PC-9 (cell line): Measurements from ENCODE around the gene AP3S1. TPM values are rescaled to one million over a fixed set of nuclear protein-coding genes. Genes with fewer than 3 reads are reported as not detected.

ENCODE experiments used
- BruUV-seq: library from RNA; stranded (reverse); fragments of 400-500 nt; replicated peaks from 2 replicates; lab custom pipeline; 2021; lab: Mats Ljungman, UMichigan
- CTCF ChIA-PET: fragments of 300-600 bp; sonication (Branson Sonifier 250); formaldehyde crosslinking; loops from one replicate; lab custom pipeline; 2022; ENCODE audit warnings: antibody characterized with exemption; lab: Charles Lee
- POLR2A ChIA-PET: fragments of 300-600 bp; sonication (Branson Sonifier 250); formaldehyde crosslinking; loops from one replicate; lab custom pipeline; 2022; ENCODE audit warnings: antibody characterized with exemption; ENCODE audit not compliant: unreplicated experiment; lab: Charles Lee
- DNase-seq, 2 experiments: peaks; one replicate each; pipeline versions ENCODE4 v3.0.0 to v3.0.0-alpha.2; 2015 to 2022; ENCODE audit warnings: mixed read lengths in 1 of 2
- H2AFZ ChIP-seq: fragments of 200-600 bp; sonication (generic); 2 replicates; pipeline ENCODE4 v1.8.1; 2017; ENCODE audit warnings: antibody characterized with exemption
- H3F3A ChIP-seq: fragments of 200-600 bp; sonication (generic); 2 replicates; pipeline ENCODE4 v1.8.1; 2017; ENCODE audit warnings: antibody characterized with exemption, mild to moderate bottlenecking, low read depth; ENCODE audit not compliant: insufficient read depth
- H3K27ac ChIP-seq: fragments of 200-600 bp; sonication (generic); 2 replicates; pipeline ENCODE4 v1.6.1; 2016; ENCODE audit warnings: mixed run types
- H3K27me3 ChIP-seq: fragments of 200-600 bp; sonication (generic); 2 replicates; pipeline ENCODE4 v1.6.1; 2016; ENCODE audit warnings: low read depth, mixed run types; ENCODE audit not compliant: insufficient read depth
- H3K36me3 ChIP-seq: fragments of 200-600 bp; sonication (generic); 2 replicates; pipeline ENCODE4 v1.6.1; 2016; ENCODE audit warnings: low read depth, mixed run types
- H3K4me1 ChIP-seq: fragments of 200-600 bp; sonication (generic); replicated peaks from 2 replicates; pipeline ENCODE4 v1.6.1; 2016; ENCODE audit warnings: mixed run types; ENCODE audit not compliant: insufficient read depth
- H3K4me2 ChIP-seq: fragments of 200-600 bp; sonication (generic); 2 replicates; pipeline ENCODE4 v1.6.1; 2017; ENCODE audit warnings: mixed run types
- H3K4me3 ChIP-seq: fragments of 200-600 bp; sonication (generic); 2 replicates; pipeline ENCODE4 v1.6.1; 2016; ENCODE audit warnings: mixed run types
- H3K79me2 ChIP-seq: fragments of 200-600 bp; sonication (generic); 2 replicates; pipeline ENCODE4 v1.6.1; 2017; ENCODE audit warnings: low read depth, mixed run types
- H3K9me2 ChIP-seq: fragments of 200-600 bp; sonication (generic); 2 replicates; pipeline ENCODE4 v1.8.1; 2017; ENCODE audit warnings: mild to moderate bottlenecking; ENCODE audit not compliant: insufficient read depth
- H3K9me3 ChIP-seq: fragments of 200-600 bp; sonication (generic); 2 replicates; pipeline ENCODE4 v1.8.1; 2016; ENCODE audit warnings: low read depth; ENCODE audit not compliant: insufficient read depth
- H4K20me1 ChIP-seq: fragments of 200-600 bp; sonication (generic); 2 replicates; pipeline ENCODE4 v1.8.1; 2017; ENCODE audit not compliant: insufficient read depth
- EZH2 ChIP-seq: fragments of 200-600 bp; sonication (generic); IDR thresholded peaks from 2 replicates; pipeline ENCODE4 v1.8.0; 2017; ENCODE audit warnings: antibody characterized with exemption, low read depth
- intact Hi-C: fragments of 100-400 bp; cut with micrococcal nuclease; formaldehyde crosslinking; loops from one replicate; pipeline ENCODE4 v1.10.0; 2022; ENCODE audit not compliant: unreplicated experiment
- total RNA-seq: library from RNA; stranded (reverse); gene quantifications from 2 replicates; pipeline ENCODE4 v1.2.3, GENCODE V29; 2021
- TF ChIP-seq, protein P1 (sequence below): fragments of 200-600 bp; sonication (generic); conservative IDR thresholded peaks from 2 replicates; pipeline ENCODE4 v1.6.1; 2017; ENCODE audit warnings: mixed run types, antibody characterized with exemption, mild to moderate bottlenecking, moderate library complexity

AP3S1 gene
- total RNA-seq, 1 experiment from 2014 or later = 49.1 TPM

DNA sequence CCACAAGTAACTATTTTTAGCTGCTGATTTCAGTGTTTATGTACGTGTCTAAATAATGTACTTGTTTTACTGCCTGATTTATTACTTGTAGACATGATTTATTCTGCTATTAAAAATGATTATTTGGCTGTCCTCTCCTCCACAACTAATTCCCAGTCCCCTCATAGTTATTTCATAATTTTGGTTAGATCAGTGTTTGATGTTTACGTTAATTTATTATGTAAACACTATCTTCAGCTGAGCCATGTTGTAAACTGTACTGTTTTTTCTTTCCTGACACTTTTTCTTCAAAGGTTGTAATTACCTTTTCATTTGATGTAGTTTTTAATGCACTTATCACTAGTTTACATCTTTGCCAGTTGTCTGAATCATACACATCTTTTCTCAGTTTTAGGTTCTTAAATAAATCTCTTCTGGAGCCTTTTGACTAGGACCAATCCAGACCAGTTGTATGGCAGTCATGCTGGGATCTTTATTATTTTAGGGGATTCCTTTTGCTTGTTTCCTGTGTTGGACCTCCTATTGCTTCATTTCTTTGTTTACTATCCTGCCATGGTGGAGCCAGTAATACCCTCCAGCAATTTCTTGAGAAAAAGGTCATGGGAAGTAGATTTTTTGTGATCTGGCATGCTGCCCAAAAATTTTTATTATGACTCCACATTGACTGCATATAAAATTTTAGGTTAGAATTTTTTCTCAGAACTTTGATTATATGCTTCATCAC, 16.1 kb downstream of the AP3S1 start:
- no peaks in the 10 kb centered on the region for H3K9me3 ChIP-seq
- TF ChIP-seq, protein P1, sequence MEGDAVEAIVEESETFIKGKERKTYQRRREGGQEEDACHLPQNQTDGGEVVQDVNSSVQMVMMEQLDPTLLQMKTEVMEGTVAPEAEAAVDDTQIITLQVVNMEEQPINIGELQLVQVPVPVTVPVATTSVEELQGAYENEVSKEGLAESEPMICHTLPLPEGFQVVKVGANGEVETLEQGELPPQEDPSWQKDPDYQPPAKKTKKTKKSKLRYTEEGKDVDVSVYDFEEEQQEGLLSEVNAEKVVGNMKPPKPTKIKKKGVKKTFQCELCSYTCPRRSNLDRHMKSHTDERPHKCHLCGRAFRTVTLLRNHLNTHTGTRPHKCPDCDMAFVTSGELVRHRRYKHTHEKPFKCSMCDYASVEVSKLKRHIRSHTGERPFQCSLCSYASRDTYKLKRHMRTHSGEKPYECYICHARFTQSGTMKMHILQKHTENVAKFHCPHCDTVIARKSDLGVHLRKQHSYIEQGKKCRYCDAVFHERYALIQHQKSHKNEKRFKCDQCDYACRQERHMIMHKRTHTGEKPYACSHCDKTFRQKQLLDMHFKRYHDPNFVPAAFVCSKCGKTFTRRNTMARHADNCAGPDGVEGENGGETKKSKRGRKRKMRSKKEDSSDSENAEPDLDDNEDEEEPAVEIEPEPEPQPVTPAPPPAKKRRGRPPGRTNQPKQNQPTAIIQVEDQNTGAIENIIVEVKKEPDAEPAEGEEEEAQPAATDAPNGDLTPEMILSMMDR = no peak
- no peak for TF ChIP-seq EZH2
- no peaks in the 10 kb centered on the region for H3K36me3 ChIP-seq
- no peaks in the 10 kb centered on the region for H3K27me3 ChIP-seq
- no TSS peak for BruUV-seq
- peaks cover 14% of the 10 kb centered on the region; the same call in 1 of the 2 replicates for H3F3A ChIP-seq
- peak in 1 of 2 experiments; percentile 91 for DNase-seq
- H3K27ac ChIP-seq = peak overlapping the region; percentile 51
- CTCF ChIA-PET = no interaction called here
- peaks cover 5% of the 10 kb centered on the region; the same call in 1 of the 2 replicates for H3K79me2 ChIP-seq
- H3K4me2 ChIP-seq = peak overlapping the region; percentile 49
- H3K9me2 ChIP-seq = no peaks in the 10 kb centered on the region
- POLR2A ChIA-PET = no interaction called here
- peaks cover 26% of the 10 kb centered on the region for H3K4me1 ChIP-seq
- H4K20me1 ChIP-seq = no peaks in the 10 kb centered on the region; the same call in none of the 2 replicates
- H2AFZ ChIP-seq = no peak overlapping the region
- intact Hi-C loops = no loop called here
- H3K4me3 ChIP-seq = no peak overlapping the region

DNA sequence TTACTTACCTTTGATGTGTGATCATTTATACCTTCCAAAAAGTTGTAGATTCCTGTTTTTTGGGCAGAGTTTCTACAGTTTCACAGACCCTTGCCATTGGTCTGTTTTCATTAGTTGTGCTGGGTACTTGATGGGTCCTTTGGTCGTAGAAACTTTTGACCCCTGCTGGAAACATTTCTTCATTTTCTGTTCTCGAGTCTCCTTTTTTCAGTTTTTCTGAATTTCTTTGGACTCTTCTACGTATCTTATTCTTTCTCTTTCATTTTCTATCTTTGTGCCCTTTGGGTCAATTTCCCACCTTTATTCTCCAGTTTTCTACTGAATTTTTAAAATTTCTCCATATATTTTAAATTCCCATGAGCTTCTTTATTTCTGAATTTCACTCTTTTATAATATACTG, 16.7 kb downstream of the AP3S1 start:
- no TSS peak for BruUV-seq
- H3K9me2 ChIP-seq = no peaks in the 10 kb centered on the region

DNA sequence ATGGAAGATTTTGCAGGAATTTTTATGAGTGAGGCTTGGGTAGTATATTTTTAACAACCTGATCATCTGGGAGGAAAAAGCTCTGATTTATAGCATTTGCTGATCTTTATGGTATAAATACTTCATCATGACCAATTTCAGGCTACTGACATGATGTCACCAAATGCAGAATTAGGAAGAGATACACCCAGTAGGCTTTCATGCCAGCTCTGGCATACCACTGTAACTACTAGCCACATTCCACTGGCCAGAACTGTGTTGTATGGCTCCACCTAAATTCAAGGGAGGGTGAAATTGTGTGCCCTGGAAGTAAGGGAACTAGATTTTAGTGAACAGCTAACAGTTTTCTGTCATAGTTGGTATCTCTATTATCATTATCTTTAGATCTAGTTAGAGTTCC, 17.6 kb downstream of the AP3S1 start:
- no TSS peak for BruUV-seq
- Histone ChIP-seq H2AFZ (no peak overlapping the region), H3K4me3 (no peak overlapping the region), H3K36me3 (no peaks in the 10 kb centered on the region), H3K27ac (no peak overlapping the region), H3F3A (peaks cover 14% of the 10 kb centered on the region; the same call in 1 of the 2 replicates), H3K4me2 (no peak overlapping the region), H3K4me1 (peaks cover 26% of the 10 kb centered on the region), H4K20me1 (peaks cover 5% of the 10 kb centered on the region), H3K27me3 (no peaks in the 10 kb centered on the region), H3K9me3 (0 out of 2 replicates have a peak, but pooled peaks cover 5% of the 10 kb centered on the region), H3K9me2 (no peaks in the 10 kb centered on the region), H3K79me2 (0 out of 2 replicates have a peak, but pooled peaks cover 5% of the 10 kb centered on the region)
- DNase-seq = no peak
- no peak for TF ChIP-seq EZH2
- TF ChIP-seq, protein P1 = no peak
- intact Hi-C loops = no loop called here
- POLR2A ChIA-PET = no interaction called here
- CTCF ChIA-PET = no interaction called here

More for the DNA sequence above, 16.7 kb downstream of the AP3S1 start:
- CTCF ChIA-PET = no interaction called here
- no peak for DNase-seq
- Histone ChIP-seq H3K36me3 (no peaks in the 10 kb centered on the region), H3K4me1 (peaks cover 26% of the 10 kb centered on the region), H4K20me1 (no peaks in the 10 kb centered on the region; the same call in none of the 2 replicates), H3K79me2 (peaks cover 5% of the 10 kb centered on the region; the same call in 1 of the 2 replicates), H3K27ac (no peak overlapping the region), H3F3A (peaks cover 14% of the 10 kb centered on the region; the same call in 1 of the 2 replicates), H3K27me3 (no peaks in the 10 kb centered on the region), H3K4me3 (no peak overlapping the region), H3K9me3 (0 out of 2 replicates have a peak, but pooled peaks cover 1% of the 10 kb centered on the region), H3K4me2 (no peak overlapping the region), H2AFZ (no peak overlapping the region)
- POLR2A ChIA-PET = no interaction called here
- TF ChIP-seq, protein P1 = no peak
- TF ChIP-seq EZH2 = no peak
- intact Hi-C loops = no loop called here
